Measurements from ENCODE around the gene LRCH3. TPM values are rescaled to one million over a fixed set of nuclear protein-coding genes. Genes with fewer than 3 reads are reported as not detected.
"Not testable (repeated sequence)": the region's sequence is repeated elsewhere in the genome, so short reads cannot be mapped to it uniquely, and the experiment has no call there.

The LRCH3 gene
- total RNA-seq, 3 donors from 2014 or later = 41.6 to 61.0 (median 49.8) TPM

- Histone ChIP-seq H3K27ac (no peak overlapping the region), H3K4me1 (no peaks in the 10 kb centered on the region), H3K27me3 (no peaks in the 10 kb centered on the region), H3K36me3 (no peaks in the 10 kb centered on the region), H3K4me3 (no peak overlapping the region), H3K9me3 (no peaks in the 10 kb centered on the region)
- DNase-seq (ENCODE audit: low spot score in 2 of 2) = no peak
- TF ChIP-seq POLR2A (IDR thresholded peaks at IDR 0.05) (no peak), POLR2AphosphoS5 (IDR thresholded peaks at IDR 0.05) (no peak), CTCF (IDR thresholded peaks at IDR 0.05) (no peak)
- intact Hi-C loops (cut with DNase I; ENCODE audit: low total_unique reads) = no loop called here
These were observed 118.1 kb downstream of the LRCH3 start for GRCh38 chr3:197908957-197909701.

- DNase-seq (ENCODE audit: low spot score in 2 of 2) = no peak
- Histone ChIP-seq H3K27me3 (no peaks in the 10 kb centered on the region), H3K9me3 (no peaks in the 10 kb centered on the region), H3K4me1 (no peaks in the 10 kb centered on the region), H3K36me3 (no peaks in the 10 kb centered on the region), H3K4me3 (peak overlapping the region in 1 of 3 donors; percentile 15), H3K27ac (no peak overlapping the region)
- TF ChIP-seq POLR2A (IDR thresholded peaks at IDR 0.05) = no peak
- TF ChIP-seq POLR2AphosphoS5 (IDR thresholded peaks at IDR 0.05) = no peak
- no peak for TF ChIP-seq CTCF (IDR thresholded peaks at IDR 0.05)
- intact Hi-C loops (cut with DNase I; ENCODE audit: low total_unique reads) = no loop called here
These were observed 121.9 kb downstream of the LRCH3 start for GRCh38 chr3:197912741-197913476.

GRCh38 chr3:197913641-197914380, 122.8 kb downstream of the LRCH3 start:
- DNase-seq (ENCODE audit: low spot score in 2 of 2) = no peak
- no peaks in the 10 kb centered on the region for H3K27me3 ChIP-seq
- intact Hi-C loops (cut with DNase I; ENCODE audit: low total_unique reads) = no loop called here
- no peaks in the 10 kb centered on the region for H3K4me1 ChIP-seq
- H3K9me3 ChIP-seq = no peaks in the 10 kb centered on the region
- no peaks in the 10 kb centered on the region for H3K36me3 ChIP-seq
- no peak for TF ChIP-seq CTCF (IDR thresholded peaks at IDR 0.05)
- no peak for TF ChIP-seq POLR2A (IDR thresholded peaks at IDR 0.05)
- TF ChIP-seq POLR2AphosphoS5 (IDR thresholded peaks at IDR 0.05) = no peak
- no peak overlapping the region for H3K4me3 ChIP-seq
- H3K27ac ChIP-seq = no peak overlapping the region

- H3K27me3 ChIP-seq; H3K4me1 ChIP-seq; H3K36me3 ChIP-seq; H3K27ac ChIP-seq; intact Hi-C loops (cut with DNase I; ENCODE audit: low total_unique reads); H3K4me3 ChIP-seq; H3K9me3 ChIP-seq; DNase-seq (ENCODE audit: low spot score in 2 of 2): not testable (repeated sequence)
These were observed 130.6 kb downstream of the LRCH3 start for GRCh38 chr3:197921429-197922275.

GRCh38 chr3:197926418-197926817, 135.4 kb downstream of the LRCH3 start:
- Histone ChIP-seq H3K4me1 (no peaks in the 10 kb centered on the region), H3K27ac (no peak overlapping the region), H3K9me3 (no peaks in the 10 kb centered on the region), H3K36me3 (no peaks in the 10 kb centered on the region), H3K4me3 (no peak overlapping the region), H3K27me3 (no peaks in the 10 kb centered on the region)
- DNase-seq (ENCODE audit: low spot score in 2 of 2) = no peak
- no peak for TF ChIP-seq POLR2AphosphoS5 (IDR thresholded peaks at IDR 0.05)
- intact Hi-C loops (cut with DNase I; ENCODE audit: low total_unique reads) = no loop called here

GRCh38 chr3:197927578-197927977, 136.5 kb downstream of the LRCH3 start:
- DNase-seq (ENCODE audit: low spot score in 2 of 2) = not testable (repeated sequence)

More at GRCh38 chr3:197927578-197927977, 136.5 kb downstream of the LRCH3 start:
- H3K27me3 ChIP-seq; H3K36me3 ChIP-seq; H3K4me1 ChIP-seq; H3K9me3 ChIP-seq; H3K27ac ChIP-seq; intact Hi-C loops (cut with DNase I; ENCODE audit: low total_unique reads); H3K4me3 ChIP-seq: not testable (repeated sequence)
